GOT3 (cell line): Measurements from ENCODE around the gene KIFC3.
"Not testable (repeated sequence)": the region's sequence is repeated elsewhere in the genome, so short reads cannot be mapped to it uniquely, and the experiment has no call there.

ENCODE experiments used
- DNase-seq: peaks from one replicate; lab custom pipeline; 2025; ENCODE audit warnings: mixed read lengths; lab: John Stamatoyannopoulos, UW

KIFC3 gene

GRCh38 chr16:57786632-57787518 lies 15.4 kb downstream of the KIFC3 start:
- no peak for DNase-seq

DNA sequence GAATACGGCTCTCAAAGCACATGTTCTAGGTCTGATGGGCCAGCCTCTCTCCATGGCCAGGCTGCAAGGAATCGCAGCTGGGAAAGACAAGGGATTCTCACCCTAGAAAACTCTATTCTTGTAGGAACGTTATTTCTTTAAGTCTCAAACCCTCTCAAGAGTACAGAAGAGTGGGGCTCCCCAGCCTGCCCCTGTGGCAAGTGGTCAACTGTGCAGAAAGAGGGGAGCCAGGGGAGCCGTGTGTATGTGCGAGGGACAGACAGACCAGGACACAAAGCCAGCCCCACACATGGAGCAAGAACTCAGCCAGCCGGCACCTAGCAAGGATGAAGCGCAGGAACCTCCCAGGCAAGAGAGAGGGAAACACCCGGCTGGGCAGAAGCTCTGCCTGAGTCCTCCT lies 16.4 kb downstream of the KIFC3 start:
- no peak for DNase-seq

GRCh38 chr16:57785385-57785784 lies 16.9 kb downstream of the KIFC3 start:
- DNase-seq: no peak

DNA sequence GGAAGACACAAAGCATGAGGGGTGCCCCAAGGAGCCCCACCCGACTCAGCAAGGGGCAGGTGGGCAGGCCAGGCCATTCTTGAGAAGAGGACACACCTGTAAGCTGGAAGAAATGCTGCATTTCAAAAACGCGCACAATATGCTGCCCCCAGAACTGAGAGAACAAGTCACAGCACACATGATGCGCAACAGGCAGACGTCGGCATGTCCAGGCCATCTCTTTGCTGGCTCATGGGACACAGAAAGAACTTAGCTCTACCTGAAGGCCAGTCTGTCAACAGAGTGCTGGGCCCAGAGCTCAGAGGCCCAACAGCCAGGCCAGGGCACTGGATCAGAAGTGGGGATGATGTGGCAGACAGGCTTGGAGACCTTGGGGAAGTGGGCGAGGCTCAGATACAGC lies 18.0 kb downstream of the KIFC3 start:
- no peak for DNase-seq

- DNase-seq: no peak
Measured at GRCh38 chr16:57783883-57784282, 18.4 kb downstream of the KIFC3 start.

DNA sequence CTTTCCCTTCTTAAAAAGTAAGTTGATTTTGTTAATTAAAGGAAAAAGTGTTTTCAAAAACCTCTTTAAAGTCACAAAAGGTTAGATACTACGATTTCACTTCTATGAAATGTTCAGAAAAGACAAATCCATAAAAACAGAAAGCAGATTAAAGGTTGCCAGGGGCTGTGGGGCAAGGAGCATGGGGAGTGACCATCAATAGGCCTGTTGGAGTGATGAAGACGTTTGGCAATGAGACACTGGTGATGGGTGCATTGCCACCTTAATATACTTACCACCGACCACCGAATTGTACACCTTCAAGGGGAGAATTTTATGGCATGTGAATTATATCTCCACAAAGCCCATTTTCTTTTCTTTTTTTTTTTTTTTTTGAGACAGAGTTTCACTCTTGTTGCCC lies 19.2 kb downstream of the KIFC3 start:
- no peak for DNase-seq

DNA sequence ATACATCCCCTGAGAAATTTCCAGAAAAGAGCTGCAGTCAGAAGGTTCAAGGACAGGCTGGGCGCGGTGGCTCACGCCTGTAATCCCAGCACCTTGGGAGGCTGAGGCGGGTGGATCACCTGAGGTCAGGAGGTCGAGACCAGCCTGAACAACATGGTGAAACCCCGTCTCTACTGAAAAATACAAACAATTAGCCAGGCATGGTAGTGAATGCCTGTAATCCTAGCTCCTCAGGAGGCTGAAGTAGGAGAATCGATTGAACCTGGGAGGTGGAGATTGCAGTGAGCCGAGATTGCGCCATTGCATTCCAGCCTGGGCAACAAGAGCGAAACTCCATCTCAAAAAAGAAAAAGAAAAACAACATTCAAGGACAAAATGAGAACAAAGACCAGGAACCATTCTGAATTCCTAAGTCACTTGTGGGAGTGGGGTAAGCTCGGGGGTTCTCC lies 19.7 kb downstream of the KIFC3 start:
- not testable (repeated sequence) for DNase-seq

GRCh38 chr16:57781741-57782606 lies 20.3 kb downstream of the KIFC3 start:
- DNase-seq: no peak

DNA sequence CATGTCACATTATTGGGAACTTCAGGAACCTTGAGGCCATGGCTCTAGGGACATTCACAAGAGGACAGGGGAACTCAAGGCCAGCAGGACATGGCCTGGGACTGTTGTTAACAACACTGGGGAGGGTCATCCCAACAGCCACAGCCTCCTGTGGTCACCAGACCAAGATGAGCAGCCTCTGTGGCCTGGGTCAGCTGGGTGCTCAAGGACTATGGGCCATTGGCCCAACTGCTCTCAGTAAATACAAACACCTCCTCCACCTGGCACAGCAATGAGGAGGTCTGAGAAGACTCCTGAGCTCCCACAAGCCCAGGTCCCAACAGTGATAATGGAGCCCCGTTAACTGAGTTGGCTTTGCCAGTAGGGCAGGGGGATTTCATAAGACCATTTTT lies 20.9 kb downstream of the KIFC3 start:
- DNase-seq: no peak

DNA sequence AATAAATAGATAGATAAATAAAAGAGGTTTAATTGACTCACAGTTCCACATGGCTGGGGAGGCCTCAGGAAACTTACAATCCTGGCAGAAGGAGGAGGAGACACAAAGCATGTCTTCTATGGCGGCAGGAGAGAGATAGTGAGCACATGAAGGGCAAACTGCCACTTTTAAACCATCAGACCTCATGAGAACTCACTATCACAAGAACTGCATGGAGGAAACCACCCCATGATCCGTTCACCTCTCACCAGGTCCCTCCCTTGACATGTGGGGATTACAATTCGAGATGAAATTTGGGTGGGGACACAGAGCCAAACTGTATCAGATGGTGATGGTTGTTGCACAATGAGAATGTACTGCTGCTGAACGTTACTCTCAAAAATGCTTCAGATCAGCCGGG lies 22.5 kb downstream of the KIFC3 start:
- not testable (repeated sequence) for DNase-seq

DNA sequence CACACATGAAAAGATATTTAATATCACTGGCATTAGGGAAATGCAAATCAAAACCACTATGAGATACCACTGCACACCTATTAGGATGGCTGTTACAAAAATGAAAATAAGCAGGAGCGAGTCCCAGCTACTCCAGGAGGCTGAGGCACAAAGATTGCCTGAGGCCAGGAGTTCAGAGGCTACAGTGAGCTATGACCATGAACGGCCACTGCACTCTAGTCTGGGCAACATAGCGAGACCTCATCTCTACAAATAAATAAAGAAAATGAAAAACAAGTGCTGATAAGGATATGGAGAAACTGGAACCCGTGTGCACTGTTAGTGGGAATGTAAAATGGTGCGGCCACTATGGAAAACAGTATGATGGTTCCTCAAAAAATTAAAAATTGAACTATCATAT lies 23.6 kb downstream of the KIFC3 start:
- DNase-seq: no peak

DNA sequence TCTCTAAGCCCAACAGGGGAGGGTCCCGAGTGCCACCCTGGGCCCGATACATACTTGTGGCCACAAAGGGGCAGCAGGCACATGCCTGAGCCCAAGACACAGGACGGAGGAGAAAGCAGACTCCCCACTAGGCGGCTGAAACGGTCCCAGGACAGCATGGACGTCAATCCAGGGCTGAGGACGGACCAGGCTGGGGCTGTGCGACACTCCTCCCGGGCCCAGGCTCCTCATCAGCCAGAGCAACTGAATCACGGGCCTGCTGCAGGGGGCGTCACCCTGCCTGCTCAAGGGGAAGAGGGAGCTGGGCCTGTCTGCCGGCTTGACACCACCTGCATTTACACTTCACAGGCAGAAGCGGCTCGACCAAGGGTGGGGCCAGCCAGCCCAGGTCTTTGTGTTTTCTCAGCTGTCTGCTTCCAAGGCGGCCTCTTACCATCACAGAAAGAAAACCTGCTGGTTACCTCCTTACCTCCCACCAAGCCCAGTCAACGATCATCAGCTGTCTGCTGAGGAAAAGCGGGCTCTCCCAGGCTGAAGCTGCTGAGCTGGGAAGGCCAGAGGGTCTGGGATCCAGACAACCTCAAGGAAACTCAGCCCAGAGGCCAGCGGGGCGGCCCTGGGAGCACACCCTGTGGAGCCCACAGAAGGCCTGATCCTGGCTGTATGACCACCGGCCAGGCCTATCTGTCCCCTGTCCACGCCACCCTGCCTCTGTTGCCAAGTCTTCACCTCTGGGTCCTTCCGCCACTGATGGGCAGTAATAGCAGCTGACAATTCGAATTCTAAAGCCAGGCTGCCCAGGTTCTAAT lies 26.4 kb downstream of the KIFC3 start:
- DNase-seq: no peak

- no peak for DNase-seq
Measured at GRCh38 chr16:57774705-57775285, 27.5 kb downstream of the KIFC3 start.

GRCh38 chr16:57773655-57774295 lies 28.5 kb downstream of the KIFC3 start:
- DNase-seq: no peak

DNA sequence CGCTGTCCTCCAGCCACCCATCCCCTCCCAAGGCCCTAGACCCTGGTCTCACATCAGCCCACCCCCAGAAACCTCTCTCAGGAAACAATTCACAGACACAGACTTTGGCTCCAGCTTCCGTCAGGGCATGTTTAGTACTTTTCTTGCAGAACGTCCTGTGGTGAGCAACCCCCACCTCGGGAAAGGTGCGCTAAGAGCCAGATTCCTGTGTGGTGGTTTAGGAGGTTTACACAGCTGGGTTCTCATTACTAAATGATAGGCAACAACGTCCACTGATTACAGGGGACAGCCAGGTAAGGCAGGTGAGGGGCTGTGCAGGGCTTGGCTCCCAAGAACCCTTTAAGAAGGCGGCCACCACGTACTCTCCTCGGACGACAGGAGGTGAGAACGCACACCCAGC lies 29.3 kb downstream of the KIFC3 start:
- DNase-seq: no peak

DNA sequence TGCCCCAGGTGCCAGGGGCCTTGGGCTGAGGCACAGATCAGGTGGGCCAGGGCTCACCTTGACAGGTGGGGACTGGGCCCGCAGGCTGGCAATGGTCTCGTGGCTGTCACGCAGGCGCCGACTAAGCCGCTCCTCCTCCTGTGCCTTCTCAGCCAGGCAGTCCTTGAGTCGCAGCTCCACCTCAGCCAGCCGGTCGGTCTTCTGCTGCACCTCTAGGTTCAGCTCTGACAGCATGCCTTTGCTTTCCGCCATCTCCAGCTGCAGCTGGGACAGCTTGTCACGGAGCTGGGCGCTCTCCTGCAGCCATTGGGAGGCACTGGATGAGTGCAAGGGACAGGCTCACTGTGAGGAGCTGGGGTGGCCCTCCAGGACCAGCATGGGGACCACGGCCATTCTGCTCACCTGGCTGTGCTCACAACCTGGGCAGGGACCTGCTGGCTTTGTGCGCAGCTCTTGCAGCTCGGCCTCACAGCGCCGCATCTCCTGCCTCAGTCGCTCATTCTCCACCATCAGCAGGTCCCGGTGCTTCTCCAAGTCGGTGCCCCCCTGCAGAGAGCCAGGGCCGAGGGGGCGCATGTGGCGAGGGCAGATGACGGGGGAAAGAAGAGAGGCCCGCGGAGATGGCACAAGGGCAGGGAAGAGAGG lies 31.0 kb downstream of the KIFC3 start:
- no peak for DNase-seq

DNA sequence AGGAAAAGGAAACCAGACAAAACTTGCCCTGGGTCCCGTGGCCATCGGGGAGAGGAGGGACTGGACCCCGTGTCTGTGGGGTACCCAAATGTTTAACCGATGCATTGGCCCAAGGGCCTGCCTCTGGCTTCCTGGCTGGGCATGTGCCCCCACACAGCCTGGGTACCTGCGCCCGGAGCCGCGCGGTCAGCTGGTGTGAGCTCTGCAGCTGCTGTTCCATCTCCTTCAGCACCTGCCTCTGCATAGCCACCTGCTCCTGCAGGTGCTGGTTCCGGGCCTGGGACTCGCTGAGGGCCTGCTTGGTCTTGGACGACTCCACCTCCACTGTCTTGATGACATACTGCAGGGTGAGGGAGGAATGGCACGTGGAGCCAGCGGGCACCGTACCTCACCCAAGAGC lies 31.9 kb downstream of the KIFC3 start:
- DNase-seq: no peak

DNA sequence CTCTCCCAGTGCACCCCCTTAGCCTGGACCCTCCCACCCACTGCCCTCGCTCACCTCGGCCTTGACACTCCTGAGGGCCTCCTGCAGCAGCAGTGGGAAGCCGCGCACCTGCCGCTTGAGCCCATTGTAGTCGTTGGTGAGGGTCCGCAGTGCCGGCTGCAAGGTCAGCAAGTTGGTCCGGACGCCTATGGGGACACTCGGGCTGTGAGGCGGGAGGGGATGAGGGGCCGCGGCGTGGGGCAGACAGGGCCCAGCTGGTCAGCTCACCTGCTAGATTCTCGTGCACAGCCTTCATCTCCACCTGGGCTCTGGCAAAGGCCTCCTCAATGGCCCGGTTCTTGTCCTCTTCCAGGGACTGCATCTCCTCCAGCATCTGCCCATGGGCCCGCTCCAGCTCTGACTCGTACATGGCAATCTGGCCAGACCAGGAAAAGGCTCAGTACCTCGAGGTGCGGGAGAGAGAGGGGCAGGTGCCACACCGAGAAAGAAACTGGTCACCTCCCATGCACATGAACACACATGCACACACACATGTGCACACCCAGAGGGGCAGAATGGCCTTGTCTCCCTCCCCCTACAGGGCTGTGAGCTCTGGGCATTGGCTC lies 32.6 kb downstream of the KIFC3 start:
- no peak for DNase-seq

DNA sequence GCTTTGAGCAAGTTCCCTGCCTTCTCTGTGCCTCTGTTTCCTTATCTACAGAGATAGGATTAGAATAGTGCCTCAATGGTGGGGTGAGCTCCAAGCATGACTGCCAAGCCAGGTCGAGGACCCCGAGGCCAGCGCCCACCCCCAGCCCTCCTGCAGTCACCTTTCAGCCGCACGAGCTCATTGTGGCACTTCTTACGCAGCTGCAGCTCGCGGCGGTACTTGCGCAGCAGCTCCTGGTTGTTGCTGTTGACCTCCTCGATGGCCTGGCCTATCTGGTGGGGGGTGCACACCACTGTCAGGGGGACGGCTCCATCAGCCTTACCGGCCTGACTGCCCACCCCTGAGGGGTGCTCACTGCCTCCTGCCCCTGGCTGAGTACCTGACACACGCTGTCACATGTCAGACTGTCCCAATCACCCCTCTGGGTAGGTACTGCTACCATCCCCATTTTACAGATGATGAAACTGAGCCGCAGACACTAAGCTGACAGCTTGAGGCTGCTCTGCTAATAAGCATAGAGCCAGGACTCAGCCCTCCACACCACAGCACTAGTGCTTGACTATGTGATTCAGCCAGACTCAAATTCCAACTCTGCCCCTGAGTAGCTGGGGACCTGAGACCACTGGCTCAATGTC lies 35.5 kb downstream of the KIFC3 start:
- DNase-seq: no peak
